NCI-H1930 (cell line): ENCODE data around the gene USP17L22.
"Not testable (repeated sequence)": the region's sequence is repeated elsewhere in the genome, so short reads cannot be mapped to it uniquely, and the experiment has no call there.

Source experiments
- DNase-seq, 2 experiments: peaks; one replicate each; lab custom pipeline; 2025; lab: John Stamatoyannopoulos, UW

The USP17L22 gene, protein sequence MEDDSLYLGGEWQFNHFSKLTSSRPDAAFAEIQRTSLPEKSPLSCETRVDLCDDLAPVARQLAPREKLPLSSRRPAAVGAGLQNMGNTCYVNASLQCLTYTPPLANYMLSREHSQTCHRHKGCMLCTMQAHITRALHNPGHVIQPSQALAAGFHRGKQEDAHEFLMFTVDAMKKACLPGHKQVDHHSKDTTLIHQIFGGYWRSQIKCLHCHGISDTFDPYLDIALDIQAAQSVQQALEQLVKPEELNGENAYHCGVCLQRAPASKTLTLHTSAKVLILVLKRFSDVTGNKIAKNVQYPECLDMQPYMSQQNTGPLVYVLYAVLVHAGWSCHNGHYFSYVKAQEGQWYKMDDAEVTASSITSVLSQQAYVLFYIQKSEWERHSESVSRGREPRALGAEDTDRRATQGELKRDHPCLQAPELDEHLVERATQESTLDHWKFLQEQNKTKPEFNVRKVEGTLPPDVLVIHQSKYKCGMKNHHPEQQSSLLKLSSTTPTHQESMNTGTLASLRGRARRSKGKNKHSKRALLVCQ

DNA sequence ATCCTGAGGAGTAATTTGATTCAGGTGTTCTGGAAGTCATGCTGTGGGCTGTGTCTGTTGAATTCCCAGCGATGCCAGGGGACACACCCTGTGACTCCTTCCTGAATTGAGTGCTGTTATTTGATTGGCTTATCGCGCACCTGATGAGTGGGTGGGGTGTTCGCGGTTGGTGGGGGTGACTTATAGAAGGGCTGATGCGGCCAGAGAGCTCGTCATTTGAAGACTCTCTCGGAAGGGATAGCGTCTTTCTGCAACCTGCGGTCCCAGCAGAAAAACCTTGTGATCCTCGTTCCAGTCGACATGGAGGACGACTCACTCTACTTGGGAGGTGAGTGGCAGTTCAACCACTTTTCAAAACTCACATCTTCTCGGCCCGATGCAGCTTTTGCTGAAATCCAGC lies at the start of gene USP17L22:
TSS of gene USP17L22 (plus strand) at position 301 of the 400 bp plus-strand sequence. CDS start at position 301, 0 bp downstream.
- DNase-seq: not testable (repeated sequence)

- DNase-seq: not testable (repeated sequence)
Measured at GRCh38 chr4:9219852-9220251, 47.6 kb upstream of the USP17L22 start, which contains the start of gene USP17L12. TSS of gene USP17L12 (plus strand) at chr4:9220152. CDS start at chr4:9220152, 0 bp downstream.

DNA sequence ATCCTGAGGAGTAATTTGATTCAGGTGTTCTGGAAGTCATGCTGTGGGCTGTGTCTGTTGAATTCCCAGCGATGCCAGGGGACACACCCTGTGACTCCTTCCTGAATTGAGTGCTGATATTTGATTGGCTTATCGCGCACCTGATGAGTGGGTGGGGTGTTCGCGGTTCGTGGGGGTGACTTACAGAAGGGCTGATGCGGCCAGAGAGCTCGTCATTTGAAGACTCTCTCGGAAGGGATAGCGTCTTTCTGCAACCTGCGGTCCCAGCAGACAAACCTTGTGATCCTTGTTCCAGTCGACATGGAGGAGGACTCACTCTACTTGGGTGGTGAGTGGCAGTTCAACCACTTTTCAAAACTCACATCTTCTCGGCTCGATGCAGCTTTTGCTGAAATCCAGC lies 42.8 kb upstream of the USP17L22 start, which contains the start of gene USP17L13:
TSS of gene USP17L13 (plus strand) at position 301 of the 400 bp plus-strand sequence. CDS start at position 301, 0 bp downstream.
- DNase-seq: not testable (repeated sequence)

GRCh38 chr4:9230249-9230648 lies 37.2 kb upstream of the USP17L22 start:
- DNase-seq: not testable (repeated sequence)

DNA sequence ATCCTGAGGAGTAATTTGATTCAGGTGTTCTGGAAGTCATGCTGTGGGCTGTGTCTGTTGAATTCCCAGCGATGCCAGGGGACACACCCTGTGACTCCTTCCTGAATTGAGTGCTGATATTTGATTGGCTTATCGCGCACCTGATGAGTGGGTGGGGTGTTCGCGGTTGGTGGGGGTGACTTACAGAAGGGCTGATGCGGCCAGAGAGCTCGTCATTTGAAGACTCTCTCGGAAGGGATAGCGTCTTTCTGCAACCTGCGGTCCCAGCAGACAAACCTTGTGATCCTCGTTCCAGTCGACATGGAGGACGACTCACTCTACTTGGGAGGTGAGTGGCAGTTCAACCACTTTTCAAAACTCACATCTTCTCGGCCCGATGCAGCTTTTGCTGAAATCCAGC lies 33.3 kb upstream of the USP17L22 start, which contains the start of gene USP17L15:
TSS of gene USP17L15 (plus strand) at position 301 of the 400 bp plus-strand sequence. CDS start at position 301, 0 bp downstream.
- not testable (repeated sequence) for DNase-seq

DNA sequence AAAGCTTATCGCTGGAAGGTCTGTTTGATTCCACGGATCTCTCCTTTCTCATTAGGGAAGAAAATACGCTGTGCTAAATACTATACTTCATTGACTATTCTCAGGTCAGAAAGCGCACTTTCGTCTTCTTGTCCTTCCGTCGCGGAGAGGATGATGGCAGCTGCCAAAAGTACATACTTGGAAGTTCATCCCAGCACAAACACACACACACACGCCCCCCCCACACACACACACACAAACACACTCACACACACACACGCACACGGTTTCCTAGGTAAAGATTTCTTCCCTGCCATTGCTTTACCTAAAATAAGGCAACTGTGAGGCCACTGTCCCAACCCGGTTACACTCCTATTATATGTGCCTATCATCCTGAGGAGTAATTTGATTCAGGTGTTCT lies 29.0 kb upstream of the USP17L22 start:
- not testable (repeated sequence) for DNase-seq

GRCh38 chr4:9243579-9243978 lies 23.8 kb upstream of the USP17L22 start, which contains the start of gene USP17L17:
TSS of gene USP17L17 (plus strand) at chr4:9243879. CDS start at chr4:9243879, 0 bp downstream.
- DNase-seq: not testable (repeated sequence)

DNA sequence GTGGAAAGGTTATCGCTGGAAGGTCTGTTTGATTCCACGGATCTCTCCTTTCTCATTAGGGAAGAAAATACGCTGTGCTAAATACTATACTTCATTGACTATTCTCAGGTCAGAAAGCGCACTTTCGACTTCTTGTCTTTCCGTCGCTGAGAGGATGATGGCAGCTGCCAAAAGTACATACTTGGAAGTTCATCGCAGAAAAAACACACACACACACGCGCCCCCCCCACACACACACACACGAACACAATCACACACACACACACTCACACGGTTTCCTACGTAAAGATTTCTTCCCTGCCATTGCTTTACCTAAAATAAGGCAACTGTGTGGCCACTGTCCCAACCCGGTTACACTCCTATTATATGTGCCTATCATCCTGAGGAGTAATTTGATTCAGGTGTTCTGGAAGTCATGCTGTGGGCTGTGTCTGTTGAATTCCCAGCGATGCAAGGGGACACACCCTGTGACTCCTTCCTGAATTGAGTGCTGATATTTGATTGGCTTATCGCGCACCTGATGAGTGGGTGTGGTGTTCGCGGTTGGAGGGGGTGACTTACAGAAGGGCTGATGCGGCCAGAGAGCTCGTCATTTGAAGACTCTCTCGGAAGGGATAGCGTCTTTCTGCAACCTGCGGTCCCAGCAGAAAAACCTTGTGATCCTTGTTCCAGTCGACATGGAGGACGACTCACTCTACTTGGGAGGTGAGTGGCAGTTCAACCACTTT lies 19.3 kb upstream of the USP17L22 start, which contains the start of gene USP17L18:
TSS of gene USP17L18 (plus strand) at position 678 of the 728 bp plus-strand sequence. CDS start at position 678, 0 bp downstream.
- DNase-seq: not testable (repeated sequence)

DNA sequence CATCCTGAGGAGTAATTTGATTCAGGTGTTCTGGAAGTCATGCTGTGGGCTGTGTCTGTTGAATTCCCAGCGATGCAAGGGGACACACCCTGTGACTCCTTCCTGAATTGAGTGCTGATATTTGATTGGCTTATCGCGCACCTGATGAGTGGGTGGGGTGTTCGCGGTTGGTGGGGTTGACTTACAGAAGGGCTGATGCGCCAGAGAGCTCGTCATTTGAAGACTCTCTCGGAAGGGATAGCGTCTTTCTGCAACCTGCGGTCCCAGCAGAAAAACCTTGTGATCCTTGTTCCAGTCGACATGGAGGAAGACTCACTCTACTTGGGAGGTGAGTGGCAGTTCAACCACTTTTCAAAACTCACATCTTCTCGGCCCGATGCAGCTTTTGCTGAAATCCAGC lies 14.3 kb upstream of the USP17L22 start, which contains the start of gene USP17L19:
TSS of gene USP17L19 (plus strand) at position 301 of the 400 bp plus-strand sequence. CDS start at position 301, 0 bp downstream.
- not testable (repeated sequence) for DNase-seq

DNA sequence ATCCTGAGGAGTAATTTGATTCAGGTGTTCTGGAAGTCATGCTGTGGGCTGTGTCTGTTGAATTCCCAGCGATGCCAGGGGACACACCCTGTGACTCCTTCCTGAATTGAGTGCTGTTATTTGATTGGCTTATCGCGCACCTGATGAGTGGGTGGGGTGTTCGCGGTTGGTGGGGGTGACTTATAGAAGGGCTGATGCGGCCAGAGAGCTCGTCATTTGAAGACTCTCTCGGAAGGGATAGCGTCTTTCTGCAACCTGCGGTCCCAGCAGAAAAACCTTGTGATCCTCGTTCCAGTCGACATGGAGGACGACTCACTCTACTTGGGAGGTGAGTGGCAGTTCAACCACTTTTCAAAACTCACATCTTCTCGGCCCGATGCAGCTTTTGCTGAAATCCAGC lies 9.6 kb upstream of the USP17L22 start, which contains the start of gene USP17L20:
TSS of gene USP17L20 (plus strand) at position 301 of the 400 bp plus-strand sequence. CDS start at position 301, 0 bp downstream.
- DNase-seq: not testable (repeated sequence)

DNA sequence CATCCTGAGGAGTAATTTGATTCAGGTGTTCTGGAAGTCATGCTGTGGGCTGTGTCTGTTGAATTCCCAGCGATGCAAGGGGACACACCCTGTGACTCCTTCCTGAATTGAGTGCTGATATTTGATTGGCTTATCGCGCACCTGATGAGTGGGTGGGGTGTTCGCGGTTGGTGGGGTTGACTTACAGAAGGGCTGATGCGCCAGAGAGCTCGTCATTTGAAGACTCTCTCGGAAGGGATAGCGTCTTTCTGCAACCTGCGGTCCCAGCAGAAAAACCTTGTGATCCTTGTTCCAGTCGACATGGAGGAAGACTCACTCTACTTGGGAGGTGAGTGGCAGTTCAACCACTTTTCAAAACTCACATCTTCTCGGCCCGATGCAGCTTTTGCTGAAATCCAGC lies 4.8 kb upstream of the USP17L22 start, which contains the start of gene USP17L21:
TSS of gene USP17L21 (plus strand) at position 301 of the 400 bp plus-strand sequence. CDS start at position 301, 0 bp downstream.
- not testable (repeated sequence) for DNase-seq

DNA sequence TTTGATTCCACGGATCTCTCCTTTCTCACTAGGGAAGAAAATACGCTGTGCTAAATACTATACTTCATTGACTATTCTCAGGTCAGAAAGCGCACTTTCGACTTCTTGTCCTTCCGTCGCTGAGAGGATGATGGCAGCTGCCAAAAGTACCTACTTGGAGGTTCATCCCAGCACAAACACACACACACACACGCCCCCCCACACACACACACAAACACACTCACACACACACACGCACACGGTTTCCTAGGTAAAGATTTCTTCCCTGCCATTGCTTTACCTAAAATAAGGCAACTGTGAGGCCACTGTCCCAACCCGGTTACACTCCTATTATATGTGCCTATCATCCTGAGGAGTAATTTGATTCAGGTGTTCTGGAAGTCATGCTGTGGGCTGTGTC lies 4.3 kb downstream of the USP17L22 start:
- DNase-seq: not testable (repeated sequence)
